GM18511 (cell line): ENCODE measurements around the gene ACACA.
"Not testable (repeated sequence)": the region's sequence is repeated elsewhere in the genome, so short reads cannot be mapped to it uniquely, and the experiment has no call there.

ENCODE experiments used
- ATAC-seq: cut with Tn5 transposase; IDR thresholded peaks from one replicate; pipeline ENCODE4 v1.9.1; 2021; ENCODE audit warnings: mild to moderate bottlenecking, moderate library complexity; ENCODE audit not compliant: unreplicated experiment

The ACACA gene

DNA sequence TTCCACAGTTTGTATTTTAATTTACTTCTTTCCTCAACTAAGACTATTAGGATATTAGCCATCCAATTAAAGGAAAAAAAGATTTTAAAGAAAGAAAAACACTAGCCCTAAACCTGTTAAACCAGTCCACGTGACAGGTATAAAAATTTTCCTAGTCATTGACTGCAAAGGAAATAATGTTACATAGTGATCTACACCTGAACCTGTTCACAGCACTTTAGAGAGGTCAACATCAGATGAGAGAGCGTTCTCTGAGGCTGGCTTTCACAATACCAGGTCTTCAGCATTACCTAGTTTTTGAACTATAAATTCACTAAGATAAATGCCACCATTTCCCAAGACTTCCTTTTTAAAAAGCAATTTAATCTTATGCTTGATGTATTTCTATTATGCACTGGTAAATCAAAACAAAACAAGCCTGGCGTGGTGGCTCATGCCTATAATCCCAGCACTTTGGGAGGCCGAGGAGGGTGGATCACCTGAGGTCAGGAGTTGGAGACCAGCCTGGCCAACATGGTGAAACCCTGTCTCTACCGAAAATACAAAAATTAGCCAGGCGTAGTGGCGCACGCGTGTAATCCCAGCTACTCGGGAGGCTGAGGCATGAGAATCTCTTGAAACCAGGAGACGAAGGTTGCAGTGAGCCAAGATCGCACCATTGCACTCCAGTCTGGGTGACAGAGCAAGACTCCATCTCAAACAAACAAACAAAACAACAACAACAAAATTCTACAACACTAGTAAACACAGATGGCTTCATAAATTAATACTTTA is 49.7 kb downstream of the ACACA start:
- ATAC-seq: not testable (repeated sequence)

DNA sequence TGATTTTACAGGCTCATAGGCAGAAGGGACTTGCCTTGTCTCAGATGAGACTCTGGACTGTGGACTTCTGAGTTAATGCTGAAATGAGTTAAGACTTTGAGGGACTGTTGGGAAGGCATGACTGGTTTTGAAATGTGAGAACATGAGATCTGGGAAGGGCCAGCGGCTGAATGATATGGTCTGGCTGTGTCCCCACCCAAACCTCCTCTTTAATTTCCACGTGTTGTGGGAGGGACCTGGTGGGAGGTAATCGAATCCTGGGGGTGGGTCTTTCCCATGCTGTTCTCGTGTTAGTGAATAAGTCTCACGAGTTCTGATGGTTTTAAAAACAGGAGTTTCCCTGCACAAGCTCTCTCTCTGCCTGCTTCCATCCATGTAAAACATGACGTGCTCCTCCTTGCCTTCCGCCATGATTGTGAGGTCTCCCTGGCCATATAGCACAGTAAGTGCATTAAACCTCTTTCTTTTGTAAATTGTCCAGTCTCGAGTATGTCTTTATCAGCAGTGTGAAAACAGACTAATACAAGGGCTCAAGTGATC is 59.7 kb downstream of the ACACA start:
- ATAC-seq: not testable (repeated sequence)

DNA sequence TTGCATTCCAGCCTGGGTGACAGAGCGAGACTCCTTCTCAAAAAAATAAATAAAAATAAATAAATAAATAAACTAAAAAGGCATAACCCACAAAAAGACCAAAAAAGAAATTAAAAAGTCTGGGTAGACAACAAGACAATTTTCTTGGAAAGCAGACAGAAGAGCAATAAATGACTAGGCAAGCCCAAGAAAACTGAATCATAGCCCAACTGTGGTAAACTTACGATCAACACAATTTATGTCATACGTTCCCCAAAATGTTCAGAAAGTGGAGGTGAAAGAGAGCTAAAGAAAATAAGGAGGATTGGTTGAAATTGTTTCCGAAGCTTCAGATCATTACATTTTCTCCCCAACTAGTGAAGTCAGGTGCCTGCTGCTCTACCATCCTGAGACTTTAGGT is 62.1 kb downstream of the ACACA start:
- no peak for ATAC-seq

DNA sequence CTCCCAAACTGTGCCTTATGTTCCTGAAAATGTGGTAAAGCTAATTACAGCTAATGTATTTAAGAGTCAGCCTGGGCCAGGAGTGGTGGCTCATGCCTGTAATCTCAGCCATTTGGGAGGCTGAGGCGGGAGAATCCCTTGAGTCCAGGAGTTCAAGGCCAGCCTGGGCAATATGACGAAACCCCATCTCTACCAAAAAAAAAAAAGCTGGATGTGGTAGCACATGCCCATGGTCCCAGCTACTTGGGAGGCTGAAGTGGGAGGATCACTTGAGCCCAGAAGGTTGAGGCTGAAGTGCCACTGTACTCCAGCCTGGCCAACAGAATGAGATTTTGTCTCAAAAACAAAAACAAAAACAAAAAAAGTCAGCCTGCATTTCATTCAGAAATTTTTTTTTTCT is 64.0 kb downstream of the ACACA start:
- ATAC-seq: no peak

DNA sequence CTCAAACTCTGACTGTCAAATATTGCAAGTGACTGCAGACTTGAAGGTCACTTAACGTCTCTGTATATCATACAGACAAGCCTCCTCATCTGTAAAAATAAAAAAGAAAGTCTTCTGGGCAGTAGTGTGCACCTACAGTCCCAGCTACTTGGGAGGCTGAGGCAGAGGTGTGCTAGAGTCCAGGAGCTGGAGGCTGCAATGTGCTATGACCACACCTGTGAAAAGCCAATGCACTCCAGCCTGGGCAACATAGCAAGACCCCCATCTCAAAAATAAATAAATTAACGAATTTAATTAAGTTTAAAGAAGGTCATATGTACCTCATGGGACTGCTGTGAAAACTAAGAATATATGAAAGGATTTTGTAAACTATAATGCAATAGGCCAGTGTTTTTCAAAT is 65.8 kb downstream of the ACACA start:
- no peak for ATAC-seq

DNA sequence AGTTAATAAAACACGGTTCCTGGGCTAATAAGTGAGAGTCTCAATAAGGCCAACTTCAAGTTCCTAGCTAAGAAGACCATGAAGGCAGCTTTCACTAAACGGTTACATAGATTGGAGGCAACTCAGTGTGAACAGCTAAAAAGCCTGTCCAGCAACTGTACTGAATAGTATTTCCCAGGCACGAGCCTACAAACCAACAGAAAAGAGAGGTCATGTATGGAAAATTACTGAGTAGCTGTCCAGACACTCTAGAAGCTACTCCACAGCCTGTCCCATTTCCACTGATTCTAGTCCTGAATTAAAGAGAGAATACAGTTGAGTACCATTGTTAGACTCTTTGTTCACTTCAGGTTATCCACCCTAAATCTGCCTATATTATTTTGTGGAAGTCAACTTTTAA is 67.3 kb downstream of the ACACA start:
- no peak for ATAC-seq

DNA sequence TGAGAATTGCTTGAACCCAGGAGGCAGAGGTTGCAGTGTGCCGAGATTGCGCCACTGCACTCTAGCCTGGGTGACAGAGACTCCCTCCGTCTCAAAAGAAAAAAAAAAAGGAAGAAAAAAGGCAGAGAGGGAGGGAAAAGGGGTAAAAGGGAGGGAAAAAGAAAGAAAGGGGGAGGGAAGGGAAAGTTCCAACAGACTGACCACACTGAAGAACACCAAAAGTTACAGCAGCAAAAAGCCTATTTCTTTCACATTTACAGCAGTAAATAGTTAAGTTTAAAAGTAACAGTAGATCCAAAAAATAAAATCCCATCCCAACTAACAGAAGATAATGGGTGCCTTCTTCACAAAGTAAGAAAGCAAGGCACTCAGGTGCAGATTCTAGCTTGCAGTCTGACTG is 67.8 kb downstream of the ACACA start:
- no peak for ATAC-seq

DNA sequence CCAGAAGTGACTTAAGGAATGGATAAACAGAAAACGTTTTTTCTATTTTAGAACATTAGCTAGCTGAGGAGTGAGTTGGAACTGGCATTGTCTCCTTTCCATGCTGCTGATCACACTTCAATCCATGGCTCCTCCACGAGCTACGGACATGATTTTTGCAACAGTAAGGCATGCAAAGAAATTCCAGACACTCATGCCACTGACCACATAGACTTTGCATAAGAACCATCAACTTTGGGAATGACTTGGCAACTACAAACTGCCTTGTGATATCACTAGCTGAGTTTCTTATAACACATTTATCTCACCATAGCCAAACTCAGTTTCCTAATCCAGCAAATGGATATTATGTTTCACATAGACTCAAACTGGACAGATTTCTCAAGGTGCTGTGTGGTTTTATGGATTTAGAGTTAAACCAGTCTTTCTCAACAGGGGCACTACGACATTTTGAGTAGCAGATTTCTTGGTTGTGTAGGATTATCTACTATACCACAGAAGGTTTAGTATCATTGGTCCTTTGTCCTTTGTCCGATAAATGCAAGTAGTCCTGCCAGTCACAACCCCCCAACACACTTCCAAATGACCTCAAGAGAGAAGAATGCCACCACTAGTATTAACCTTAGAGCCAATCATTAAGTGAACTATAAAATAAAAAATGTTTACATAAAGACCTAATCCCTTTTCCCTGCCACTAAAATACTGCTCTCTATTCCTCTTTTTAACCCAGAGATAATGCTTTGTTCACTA is 79.1 kb downstream of the ACACA start:
- no peak for ATAC-seq

DNA sequence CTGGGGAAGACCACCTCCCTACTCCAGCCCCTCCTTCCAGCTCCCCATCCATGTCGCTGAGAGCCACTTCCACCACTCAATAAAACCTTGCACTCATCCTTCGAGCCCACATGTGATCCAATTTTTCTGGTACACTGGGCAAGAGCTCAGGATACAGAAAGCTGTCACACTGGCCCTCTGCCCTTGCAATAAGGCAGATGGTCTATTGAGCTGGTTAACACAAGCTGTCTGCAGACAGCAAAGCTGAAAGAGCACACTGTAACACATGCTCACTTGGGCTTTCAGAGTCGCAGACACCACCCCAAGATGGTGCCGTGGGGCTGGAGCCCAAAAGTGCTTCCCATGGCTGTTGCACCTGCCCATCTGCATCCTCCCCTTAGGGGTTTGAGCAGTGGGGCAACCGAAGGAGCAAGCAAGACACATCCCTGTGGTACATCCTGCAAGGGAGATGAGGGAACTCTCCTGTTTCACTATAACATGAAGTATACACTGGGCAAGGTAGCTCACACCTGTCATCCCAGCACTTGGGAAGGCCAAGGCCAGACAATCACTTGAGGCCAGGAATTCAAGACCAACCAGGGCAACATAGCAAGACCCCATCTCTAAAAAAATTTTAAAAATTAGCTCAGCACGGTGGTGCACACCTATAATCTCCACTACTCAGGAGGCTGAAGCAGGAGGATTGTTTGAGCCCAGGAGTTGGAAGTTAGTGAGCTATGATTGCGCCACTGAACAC is 83.6 kb downstream of the ACACA start:
- ATAC-seq: no peak

DNA sequence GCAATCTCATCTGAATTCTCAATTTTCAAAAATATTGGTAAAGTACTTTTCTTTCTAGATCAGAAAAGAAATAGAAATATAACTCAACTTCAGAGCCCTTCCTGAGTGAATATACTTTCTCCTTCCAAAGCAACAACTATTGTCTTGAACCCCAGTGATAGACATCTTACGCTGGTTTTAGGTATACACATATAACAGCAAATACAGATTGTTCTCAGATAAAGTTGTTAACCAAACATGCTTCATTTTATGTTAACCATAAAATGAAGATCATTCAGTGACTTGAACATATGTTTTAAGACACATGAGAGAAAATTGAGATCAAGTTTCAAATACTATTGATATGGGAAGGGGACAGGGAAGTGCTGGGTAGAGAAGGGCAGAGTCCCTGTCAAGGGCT is 84.5 kb downstream of the ACACA start:
- no peak for ATAC-seq

DNA sequence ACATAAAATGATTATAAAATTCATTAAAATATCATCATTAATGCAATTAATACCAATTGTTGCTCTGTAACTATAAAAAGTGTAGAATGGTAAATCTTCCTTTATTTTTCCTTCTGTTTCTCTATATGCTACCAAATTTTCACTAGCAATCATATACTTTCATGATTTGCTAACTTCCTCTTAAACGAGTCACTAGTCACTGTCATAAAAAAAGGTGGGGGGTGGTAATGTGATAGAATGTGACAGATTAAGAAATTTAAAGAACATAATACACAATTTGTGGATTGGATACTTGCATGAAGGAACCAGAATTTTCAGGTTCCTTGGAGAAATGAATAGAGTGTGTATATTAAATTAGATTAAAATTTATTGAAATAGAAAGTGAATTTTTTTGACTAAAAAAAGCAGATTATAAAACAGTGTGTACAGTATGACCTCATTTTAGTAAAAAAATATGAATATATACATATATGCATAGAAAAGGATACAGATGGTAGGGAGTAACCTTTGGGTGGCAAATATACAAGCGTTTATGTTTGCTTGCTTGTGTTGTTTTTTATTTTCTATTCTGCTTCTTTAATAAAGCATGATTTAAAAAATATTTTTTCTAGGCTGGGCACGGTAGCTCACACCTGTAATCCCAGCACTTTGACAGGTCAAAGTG is 87.6 kb downstream of the ACACA start:
- ATAC-seq: no peak

DNA sequence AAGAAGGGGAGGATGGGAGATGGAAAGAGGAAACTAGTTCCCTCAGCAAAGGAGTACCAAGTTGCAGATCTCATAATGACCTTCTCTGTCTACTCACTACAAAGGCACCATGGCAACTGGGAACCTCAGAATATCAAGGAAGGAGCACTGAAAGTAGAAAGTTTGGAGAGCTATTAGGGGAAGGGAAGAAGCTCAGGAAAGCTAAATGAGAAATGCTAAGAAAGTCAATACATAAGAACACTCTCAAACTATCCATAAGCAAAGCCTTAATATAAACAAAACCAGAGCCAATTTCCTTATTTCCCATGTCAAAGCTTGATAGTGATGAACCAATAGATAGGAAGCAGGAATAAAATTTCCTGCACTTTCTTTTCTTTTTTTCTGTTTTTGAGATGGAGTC is 88.8 kb downstream of the ACACA start:
- ATAC-seq: no peak

DNA sequence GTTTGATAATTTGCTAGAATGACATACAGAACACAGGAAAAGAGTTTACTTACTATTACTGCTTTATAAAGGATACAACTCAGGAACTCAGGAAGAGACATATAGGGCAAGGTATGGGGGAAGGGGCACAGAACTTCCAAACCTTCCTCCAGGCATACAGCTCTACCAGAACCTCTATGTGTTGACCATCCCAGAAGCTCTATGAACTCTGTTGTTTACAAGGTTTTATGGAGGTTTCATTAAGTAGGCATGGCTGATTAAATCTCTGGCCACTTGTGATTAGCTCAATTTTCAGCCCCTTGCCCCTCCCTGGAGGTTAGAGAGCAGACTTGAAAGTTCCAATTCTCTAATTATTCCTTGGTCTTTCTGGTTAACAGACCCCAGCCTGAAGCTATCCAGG is 91.0 kb downstream of the ACACA start:
- no peak for ATAC-seq

DNA sequence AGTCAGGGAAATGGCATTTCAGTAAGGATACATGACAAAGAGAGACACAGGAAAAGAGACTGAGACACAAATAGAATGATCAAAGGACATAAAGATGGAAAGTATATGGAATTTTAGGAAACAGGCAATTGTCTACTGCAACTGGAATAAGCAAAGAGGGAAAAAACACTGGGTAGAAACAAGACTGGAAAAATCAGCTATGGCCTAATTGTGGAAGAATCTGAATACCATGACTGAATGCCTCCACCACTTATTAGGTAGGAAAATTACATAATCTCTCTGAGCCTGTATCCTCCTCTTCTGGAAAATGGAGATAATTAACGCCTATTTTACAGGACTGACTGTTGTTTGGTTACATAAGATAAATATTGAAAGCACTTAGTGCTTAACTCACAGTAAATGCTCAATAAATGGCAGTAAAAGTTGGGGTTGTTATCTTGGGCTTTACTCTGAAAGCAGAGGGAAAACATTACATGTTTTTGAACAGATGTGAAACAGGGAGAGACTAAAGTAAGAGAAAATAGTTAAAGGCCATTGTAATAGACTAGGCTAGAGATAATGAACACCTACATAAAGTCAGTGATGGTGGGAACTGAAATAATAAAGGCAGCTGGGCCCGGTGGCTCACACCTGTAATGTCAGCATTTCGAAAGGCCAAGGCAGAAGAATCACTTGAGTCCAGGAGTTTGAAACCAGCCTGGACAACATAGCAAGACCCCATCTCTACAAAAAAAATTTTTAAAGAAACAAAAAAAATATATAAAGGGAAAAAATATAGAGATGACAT is 94.3 kb downstream of the ACACA start:
- no peak for ATAC-seq

DNA sequence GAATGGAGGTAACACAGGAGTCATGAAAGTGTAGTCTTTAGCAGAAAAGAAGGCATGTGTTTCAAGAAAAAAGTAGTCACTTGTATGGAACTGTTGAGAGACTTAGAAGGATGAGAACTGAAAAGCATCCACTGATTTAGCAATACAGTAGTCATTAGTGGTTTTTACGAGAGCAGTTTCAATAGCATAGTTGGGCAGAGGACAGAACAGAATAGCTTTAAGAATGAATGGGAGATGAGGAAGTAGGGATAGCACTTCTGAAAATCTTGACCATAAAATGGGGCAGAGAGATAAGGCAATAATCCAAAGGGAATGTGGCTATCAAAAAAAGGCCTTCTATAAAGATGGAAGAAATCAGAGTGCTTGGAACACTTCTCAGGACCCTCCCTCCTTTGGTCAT is 95.7 kb downstream of the ACACA start:
- ATAC-seq: no peak

DNA sequence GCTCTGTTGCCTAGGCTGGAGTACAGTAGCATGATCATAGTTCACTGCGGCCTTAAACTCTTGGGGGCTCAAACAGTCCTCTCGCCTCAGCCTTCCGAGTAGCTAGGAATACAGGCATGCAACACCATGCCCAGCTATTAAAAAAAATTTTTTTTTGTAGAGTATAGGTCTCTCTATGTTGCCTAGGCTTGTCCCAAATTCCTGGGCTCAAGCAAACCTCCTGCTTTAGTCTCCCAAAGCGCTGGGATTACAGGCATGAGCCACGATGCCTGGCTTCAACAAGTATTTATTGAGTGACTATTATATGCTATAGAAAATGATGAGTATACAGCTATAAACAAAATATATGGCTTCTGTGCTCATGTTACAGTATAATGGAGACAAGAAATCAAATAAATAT is 97.6 kb downstream of the ACACA start:
- no peak for ATAC-seq

DNA sequence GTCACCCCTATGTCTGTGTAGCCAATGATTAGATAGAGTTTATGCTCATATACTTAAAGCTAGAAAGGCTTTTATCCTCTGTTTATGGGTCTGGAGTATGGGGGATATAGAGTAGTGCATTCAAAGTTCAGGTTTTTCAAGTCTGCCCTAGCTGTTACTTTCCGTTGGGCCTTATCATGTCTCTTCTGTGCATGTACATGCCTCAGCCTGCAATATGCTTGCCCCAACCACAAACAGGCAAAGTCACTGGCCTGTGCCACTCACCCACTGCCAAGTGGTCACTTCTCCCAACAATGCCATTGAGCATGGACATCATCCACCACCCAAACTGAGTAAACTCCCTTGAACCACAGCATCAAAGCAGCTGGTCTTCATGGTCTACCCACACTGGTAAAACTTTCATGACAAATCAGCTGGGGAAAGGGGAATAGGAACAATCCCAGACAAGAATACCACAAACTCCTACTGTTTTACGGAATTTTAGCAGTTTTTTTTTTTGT is 101.2 kb downstream of the ACACA start:
- no peak for ATAC-seq

DNA sequence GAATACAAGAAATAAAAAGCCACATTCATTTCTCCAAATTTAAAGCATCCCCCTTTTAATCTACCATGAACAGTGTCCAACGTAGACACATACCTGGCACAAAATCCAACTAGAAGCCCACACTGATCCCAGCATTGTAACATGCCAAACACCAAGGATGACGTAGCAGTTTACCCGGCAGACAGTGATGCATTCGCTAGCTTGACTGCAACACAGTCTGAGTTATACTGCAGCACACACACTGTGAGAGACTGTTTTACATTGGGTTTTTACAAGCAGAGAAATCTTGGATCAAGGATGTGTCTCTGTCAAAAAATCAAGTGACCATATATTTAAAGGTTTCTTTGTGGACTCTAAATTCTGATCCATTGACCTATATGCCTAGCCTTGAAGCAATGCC is 105.3 kb downstream of the ACACA start:
- ATAC-seq: no peak

DNA sequence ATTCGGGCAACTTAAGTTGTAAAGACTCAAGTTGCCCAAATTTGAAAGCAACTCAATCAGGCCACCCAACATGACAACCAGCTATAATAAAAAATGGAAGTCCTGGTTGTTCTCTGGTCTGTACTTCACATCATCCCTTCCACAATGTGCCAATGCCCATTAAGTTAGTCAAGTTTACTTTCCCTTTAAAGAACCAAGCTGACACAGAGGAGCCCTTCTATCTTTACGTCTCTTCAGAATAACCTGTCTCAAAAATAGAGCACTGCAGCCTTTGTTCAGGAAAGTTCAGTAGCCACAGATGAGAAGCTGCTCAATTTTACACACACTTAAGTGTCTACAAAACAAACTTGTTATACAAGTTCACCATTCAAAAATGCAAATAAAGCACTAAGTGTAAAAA is 106.0 kb downstream of the ACACA start:
- ATAC-seq: no peak
